GM12875 (cell line): ENCODE results near the gene PER1.

Source experiments
- H3K4me3 ChIP-seq: one replicate; pipeline ENCODE4 v1.5.1; 2011; ENCODE audit warnings: low read depth, low read length, control low read depth
- CTCF ChIP-seq: IDR thresholded peaks from 2 replicates; pipeline ENCODE4 v1.5.1; 2011; ENCODE audit warnings: low read depth, mild to moderate bottlenecking, control low read depth, inconsistent platforms, low read length, moderate library complexity, borderline replicate concordance; ENCODE audit not compliant: insufficient read depth

Gene PER1

GRCh38 chr17:8152112-8152775 lies at the start of gene PER1:
PER1 (minus strand) TSS chr17:8152404; CDS start chr17:8150706, 1,698 bp downstream.
- peak within 1 kb of the TSS; percentile 94 for H3K4me3 ChIP-seq
- TF ChIP-seq CTCF, result no peak

- no peak for TF ChIP-seq CTCF
Measured at GRCh38 chr17:8192070-8192815, 40.0 kb upstream of the PER1 start.

GRCh38 chr17:8190506-8190905 lies 38.3 kb upstream of the PER1 start:
- H3K4me3 ChIP-seq, result no peak overlapping the region
- TF ChIP-seq CTCF, result no peak

More at GRCh38 chr17:8192070-8192815, 40.0 kb upstream of the PER1 start:
- H3K4me3 ChIP-seq, result no peak overlapping the region

GRCh38 chr17:8189711-8190477 lies 37.7 kb upstream of the PER1 start, which contains the start of gene BORCS6:
BORCS6 (minus strand) TSS chr17:8190180; CDS start chr17:8190140, 40 bp downstream.
- TF ChIP-seq CTCF, result peak; percentile 10; the same call in 1 of the 2 replicates
- H3K4me3 ChIP-seq, result peak within 1 kb of the TSS; percentile 97

GRCh38 chr17:8189041-8189710 lies 37.0 kb upstream of the PER1 start:
- peak overlapping the region; percentile 97 for H3K4me3 ChIP-seq
- no peak for TF ChIP-seq CTCF

- no peak for TF ChIP-seq CTCF
- H3K4me3 ChIP-seq, result peak overlapping the region; percentile 97
Measured at GRCh38 chr17:8188263-8188839, 36.1 kb upstream of the PER1 start.
